OCI-LY1 (cell line): ENCODE results near the gene OXTR.

Experiments used
- EZH2 ChIP-seq: fragments of 200-600 bp; sonication (generic), shearing (Covaris generic); IDR thresholded peaks from 2 replicates; pipeline ENCODE4 v1.8.0; 2017; ENCODE audit warnings: borderline replicate concordance, mixed run types, mild to moderate bottlenecking, antibody characterized with exemption, low read length, moderate library complexity, mixed read lengths
- TF ChIP-seq, protein P1 (sequence below): fragments of 200-600 bp; sonication (generic), shearing (Covaris generic); IDR thresholded peaks from 2 replicates; pipeline ENCODE4 v1.5.1; 2017; ENCODE audit warnings: mild to moderate bottlenecking, antibody characterized with exemption, low read length, moderate library complexity, mixed read lengths

- TF ChIP-seq, protein P1, sequence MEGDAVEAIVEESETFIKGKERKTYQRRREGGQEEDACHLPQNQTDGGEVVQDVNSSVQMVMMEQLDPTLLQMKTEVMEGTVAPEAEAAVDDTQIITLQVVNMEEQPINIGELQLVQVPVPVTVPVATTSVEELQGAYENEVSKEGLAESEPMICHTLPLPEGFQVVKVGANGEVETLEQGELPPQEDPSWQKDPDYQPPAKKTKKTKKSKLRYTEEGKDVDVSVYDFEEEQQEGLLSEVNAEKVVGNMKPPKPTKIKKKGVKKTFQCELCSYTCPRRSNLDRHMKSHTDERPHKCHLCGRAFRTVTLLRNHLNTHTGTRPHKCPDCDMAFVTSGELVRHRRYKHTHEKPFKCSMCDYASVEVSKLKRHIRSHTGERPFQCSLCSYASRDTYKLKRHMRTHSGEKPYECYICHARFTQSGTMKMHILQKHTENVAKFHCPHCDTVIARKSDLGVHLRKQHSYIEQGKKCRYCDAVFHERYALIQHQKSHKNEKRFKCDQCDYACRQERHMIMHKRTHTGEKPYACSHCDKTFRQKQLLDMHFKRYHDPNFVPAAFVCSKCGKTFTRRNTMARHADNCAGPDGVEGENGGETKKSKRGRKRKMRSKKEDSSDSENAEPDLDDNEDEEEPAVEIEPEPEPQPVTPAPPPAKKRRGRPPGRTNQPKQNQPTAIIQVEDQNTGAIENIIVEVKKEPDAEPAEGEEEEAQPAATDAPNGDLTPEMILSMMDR: no peak
- TF ChIP-seq EZH2: no peak
These were observed 887 bp downstream of the OXTR start for GRCh38 chr3:8768364-8769087.
